Erythroblast (primary cell): ENCODE data around the gene PRPF38A.
A peak's percentile ranks its signal among the peaks of the same experiment; 100 is the strongest.
"Not testable (repeated sequence)": the region's sequence is repeated elsewhere in the genome, so short reads cannot be mapped to it uniquely, and the experiment has no call there.

ENCODE experiments used
- DNase-seq, 2 experiments: peaks; one replicate each; lab custom pipeline; 2025; lab: John Stamatoyannopoulos, UW
- GATA1 ChIP-seq: IDR thresholded peaks from 2 replicates; pipeline ENCODE4 v1.6.1; 2011; ENCODE audit warnings: low read depth, mild to moderate bottlenecking, control low read depth, low read length, moderate library complexity
- POLR2A ChIP-seq: IDR thresholded peaks from 2 replicates; pipeline ENCODE4 v1.6.1; 2011; ENCODE audit warnings: mild to moderate bottlenecking, low read length

PRPF38A gene

GRCh38 chr1:52367272-52367671 is 37.1 kb upstream of the PRPF38A start:
- DNase-seq = no peak
- TF ChIP-seq GATA1 (no peak), POLR2A (no peak)

DNA sequence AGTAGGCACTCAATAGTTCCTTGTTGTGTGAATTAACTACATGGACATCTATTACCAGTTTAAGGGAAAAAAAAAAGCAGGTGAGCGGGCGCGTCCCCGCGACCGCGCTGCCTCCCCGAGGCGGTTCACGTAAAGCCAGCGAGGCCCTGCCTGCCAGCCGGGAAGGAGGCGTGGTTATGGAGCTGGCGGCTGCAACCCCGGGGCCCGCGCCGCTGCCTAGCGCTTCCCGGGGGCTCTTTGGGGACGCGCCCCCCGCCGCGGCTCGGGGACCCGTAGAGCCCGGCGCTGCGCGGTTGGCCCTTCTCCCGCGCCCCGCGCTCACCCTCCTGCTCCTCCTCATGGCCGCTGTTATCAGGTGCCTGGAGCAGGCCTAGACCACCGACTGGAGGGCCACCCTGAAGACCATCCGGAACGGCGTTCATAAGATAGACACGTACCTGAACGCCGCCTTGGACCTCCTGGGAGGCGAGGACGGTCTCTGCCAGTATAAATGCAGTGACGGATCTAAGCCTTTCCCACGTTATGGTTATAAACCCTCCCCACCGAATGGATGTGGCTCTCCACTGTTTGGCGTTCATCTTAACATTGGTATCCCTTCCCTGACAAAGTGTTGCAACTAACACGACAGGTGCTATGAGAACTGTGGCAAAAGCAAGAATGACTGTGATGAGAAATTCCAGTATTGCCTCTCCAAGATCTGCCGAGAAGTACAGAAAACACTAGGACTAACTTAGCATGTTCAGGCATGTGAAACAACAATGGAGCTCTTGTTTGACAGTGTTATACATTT is 35.8 kb upstream of the PRPF38A start:
- TF ChIP-seq GATA1 (no peak), POLR2A (peak; percentile 15)
- peak; percentile 70 to 74 for DNase-seq

DNA sequence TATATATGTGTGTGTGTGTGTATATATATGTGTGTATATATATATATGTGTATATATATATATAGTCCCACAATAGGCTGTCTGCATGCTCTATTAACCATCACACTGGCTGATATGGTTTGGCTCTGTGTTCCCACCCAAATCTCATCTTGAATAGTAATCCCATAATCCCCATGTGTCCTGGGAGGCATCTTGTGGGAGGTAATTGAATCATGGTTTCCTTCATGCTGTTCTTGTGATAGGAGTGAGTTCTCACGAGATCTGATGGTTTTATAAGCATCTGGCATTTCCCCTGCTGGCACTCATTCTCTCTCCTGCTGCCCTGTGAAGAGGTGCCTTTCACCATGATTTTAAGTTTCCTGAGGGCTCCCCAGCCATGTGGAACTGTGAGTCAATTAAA is 34.6 kb upstream of the PRPF38A start:
- DNase-seq = not testable (repeated sequence)

DNA sequence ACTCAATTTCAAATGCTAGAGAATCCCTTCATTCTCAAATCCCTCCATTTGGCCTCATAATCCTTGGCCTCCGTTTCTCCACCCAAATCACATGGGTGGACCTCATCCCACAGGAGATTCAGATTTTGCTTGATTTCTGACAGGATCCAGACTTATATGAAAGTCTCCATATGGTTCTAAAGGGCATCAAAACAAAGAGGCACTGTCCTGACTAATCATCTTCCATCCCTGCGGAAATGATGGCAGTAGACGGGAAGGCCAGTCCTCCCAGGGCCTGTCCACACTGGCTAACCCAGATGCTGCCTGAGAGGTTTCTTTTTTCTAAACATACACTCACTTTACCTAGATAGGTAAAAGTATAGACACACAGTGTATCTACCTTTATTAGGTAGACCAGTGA is 19.0 kb upstream of the PRPF38A start:
- TF ChIP-seq POLR2A = no peak
- no peak for TF ChIP-seq GATA1
- DNase-seq = no peak

DNA sequence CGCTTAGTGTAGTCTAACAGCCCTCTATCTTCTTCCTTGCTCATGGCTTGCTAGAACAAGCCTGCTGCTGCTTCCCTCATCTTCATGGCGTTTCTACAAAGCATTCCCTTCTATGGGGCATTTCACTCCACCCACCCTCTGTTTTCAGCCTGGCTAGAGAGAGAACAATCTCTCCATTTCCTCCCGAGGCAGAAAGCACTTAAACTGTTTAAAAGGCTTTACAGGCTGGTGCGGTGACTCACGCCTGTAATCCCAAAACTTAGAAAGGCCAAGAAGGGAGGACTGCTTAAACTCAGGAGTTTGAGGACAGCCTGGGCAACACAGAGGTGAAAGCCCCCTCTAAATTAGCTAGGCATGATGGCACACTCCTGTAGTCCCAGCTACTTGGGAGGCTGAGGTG is 17.9 kb upstream of the PRPF38A start:
- no peak for DNase-seq
- TF ChIP-seq GATA1 (no peak), POLR2A (no peak)

- no peak for DNase-seq
- no peak for TF ChIP-seq POLR2A
- TF ChIP-seq GATA1 = no peak
Measured at GRCh38 chr1:52393174-52393573, 11.2 kb upstream of the PRPF38A start.

GRCh38 chr1:52399629-52400028 is 4.8 kb upstream of the PRPF38A start:
- TF ChIP-seq GATA1 = no peak
- no peak for TF ChIP-seq POLR2A
- peak; percentile 51 to 55 for DNase-seq

DNA sequence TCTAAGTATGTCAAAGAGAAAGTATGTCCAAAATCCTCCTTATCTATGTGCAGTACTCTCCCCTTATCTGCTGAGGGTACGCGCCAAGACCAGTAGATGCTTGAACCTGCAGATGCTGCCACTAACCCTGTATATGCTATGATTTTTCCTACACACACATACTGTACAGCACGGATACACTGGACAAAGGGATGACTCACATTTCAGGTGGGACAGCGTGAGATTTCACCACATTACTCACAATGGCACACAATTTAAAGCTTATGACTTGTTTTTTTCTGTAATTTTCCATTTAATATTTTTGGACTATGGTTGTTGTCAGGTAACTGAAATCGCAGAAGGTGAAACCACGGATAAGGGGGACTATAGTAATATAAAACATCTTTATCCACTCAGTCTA is 4.3 kb upstream of the PRPF38A start:
- TF ChIP-seq GATA1 (no peak), POLR2A (no peak)

GRCh38 chr1:52402860-52403240 is 1.6 kb upstream of the PRPF38A start:
- DNase-seq = peak; percentile 33 to 54
- TF ChIP-seq GATA1 = no peak
- no peak for TF ChIP-seq POLR2A

More for the DNA sequence above, 4.3 kb upstream of the PRPF38A start:
- DNase-seq = peak in 1 of 2 experiments; percentile 59

DNA sequence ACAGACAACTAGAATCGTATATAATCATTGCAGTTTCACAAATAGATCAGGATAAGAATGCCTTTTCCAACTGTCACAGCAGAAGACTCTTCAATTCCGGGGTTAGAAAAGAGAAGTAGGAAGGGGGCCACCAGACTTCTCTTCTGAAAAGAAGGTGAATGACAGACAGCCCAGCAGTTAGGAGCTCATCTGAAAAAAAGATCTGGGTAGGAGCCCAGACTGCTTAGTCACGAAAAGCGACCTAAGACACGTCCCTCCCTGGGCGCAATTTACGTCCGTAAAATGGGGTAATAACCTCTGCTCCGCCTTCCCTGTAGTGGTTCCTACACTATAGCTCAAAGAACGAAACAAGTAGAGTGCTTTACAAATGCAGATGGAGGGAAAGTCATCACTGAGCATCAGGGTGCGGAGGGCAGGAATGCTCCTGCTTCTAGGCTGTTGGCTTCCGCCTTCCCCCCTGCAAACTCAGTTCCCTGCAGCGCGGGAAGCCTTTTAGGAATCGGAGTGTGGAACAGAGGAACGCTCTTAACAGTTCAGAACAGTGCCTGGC is 761 bp upstream of the PRPF38A start:
- DNase-seq = peak; percentile 93
- TF ChIP-seq GATA1 = no peak
- TF ChIP-seq POLR2A = no peak

DNA sequence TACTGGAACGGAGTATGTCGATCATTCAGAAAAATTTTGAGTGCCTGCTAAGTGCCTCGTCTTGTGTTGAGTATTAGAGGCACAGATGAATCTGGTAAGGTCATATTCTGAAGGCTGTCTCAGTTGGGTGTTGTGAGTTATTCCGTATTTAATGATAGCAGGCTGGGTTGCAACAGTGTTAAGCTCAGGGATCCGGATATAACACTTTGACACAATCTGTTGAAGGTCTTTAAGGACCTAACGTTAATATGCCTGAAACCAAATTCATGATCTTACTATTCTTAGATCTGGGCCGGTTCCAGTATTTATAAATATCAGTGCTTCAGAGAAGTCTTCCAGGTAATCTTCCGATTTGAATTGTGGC is 555 bp downstream of the PRPF38A start:
- TF ChIP-seq GATA1 = no peak
- TF ChIP-seq POLR2A = no peak
- DNase-seq = no peak

DNA sequence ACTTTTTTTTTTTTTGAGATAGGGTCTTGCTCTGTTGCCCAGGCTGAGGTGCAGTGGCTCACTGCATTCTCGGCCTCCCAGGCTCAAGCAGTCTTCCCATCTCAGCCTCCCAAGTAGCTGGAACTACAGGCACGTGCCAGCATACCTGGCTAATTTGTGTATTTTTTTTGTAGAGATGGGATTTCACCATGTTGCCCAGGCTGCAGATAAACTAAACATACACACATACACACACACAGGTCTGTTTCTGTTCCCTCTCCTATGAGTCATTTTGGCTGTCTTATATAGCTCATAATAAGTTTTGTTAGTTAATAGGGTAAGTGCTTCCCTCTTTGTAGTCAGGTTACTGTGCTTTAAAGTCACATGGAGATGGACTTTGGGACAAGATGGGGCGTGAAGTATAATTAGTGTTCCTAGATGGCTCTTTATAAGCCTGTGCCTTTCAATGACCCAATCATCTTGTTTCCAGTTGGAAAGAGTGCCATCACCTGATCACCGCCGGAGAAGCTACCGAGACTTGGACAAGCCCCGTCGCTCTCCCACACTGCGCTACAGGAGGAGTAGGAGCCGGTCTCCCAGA is 9.1 kb downstream of the PRPF38A start:
- no peak for DNase-seq
- TF ChIP-seq GATA1 (no peak), POLR2A (no peak)

DNA sequence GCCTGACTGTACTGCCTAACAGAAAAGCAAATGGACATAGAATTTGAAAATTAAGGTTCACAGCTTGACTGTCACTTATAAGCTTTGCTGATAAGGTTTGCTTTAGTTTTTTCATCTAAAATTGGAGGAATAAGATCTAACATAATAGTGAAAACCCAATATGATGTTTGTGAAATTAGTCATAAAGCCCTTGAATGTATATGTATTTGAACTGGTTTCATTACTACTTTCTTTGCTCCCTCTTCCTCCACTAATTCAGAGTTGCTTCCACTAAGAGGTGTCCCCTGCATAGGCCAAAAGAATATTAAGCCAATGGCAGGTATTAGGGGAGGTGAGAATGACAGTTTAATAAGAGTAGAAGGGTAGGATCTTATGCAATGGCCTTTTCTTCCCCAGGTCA is 10.5 kb downstream of the PRPF38A start:
- no peak for DNase-seq
- TF ChIP-seq GATA1 = no peak
- no peak for TF ChIP-seq POLR2A

DNA sequence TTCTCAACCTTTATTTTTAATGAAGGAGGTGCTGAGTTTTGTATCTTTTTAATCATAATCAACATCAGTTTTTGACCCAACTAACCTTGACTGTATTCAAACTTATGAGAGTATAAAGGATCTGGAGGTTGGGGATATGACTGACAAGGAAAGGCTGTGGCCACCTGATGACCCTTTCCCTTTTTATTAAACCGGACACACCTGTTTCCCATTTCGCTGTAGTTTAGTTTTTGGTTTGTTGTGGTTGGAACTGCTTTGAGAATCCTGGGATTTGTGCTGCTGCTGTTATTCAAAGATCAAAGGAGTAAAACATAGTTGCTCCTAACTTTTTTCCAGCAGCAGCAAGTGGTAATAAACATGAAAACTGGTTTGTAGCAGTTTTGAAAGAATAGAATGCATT is 12.4 kb downstream of the PRPF38A start:
- no peak for TF ChIP-seq GATA1
- TF ChIP-seq POLR2A = no peak
- DNase-seq = no peak
